H1 (cell line): ENCODE results near the gene LTBP3. TPM values are rescaled to one million over a fixed set of nuclear protein-coding genes. Genes with fewer than 3 reads are reported as not detected.
A peak's percentile ranks its signal among the peaks of the same experiment; 100 is the strongest.

Experiments used
- CTCF ChIA-PET: fragments of 300-600 bp; sonication (Branson Sonifier 250); formaldehyde crosslinking; loops from one replicate; lab custom pipeline; 2021; ENCODE audit not compliant: partially characterized antibody; lab: Charles Lee
- POLR2A ChIA-PET: fragments of 300-600 bp; sonication (Branson Sonifier 250); formaldehyde crosslinking; loops from one replicate; lab custom pipeline; 2021; ENCODE audit warnings: inconsistent platforms; ENCODE audit not compliant: partially characterized antibody; lab: Charles Lee
- DNase-seq, 2 experiments: peaks; one replicate each; pipeline versions ENCODE4 v3.0.0 to v3.0.0-alpha.2; 2010 to 2022; ENCODE audit warnings: low spot score in 2 of 2, low read depth in 1 of 2, mixed read lengths in 1 of 2
- FAIRE-seq: peaks from 2 replicates; lab custom pipeline; 2011; peaks lifted over from hg19 to GRCh38; lab: Jason Lieb, UNC
- H2AFZ ChIP-seq: 2 replicates; pipeline ENCODE4 v1.8.1; 2012; ENCODE audit warnings: low read length, inconsistent platforms
- H2AK5ac ChIP-seq: 2 replicates; pipeline ENCODE4 v1.6.1; 2013; ENCODE audit warnings: low read depth, low read length
- H2BK120ac ChIP-seq: replicated peaks from 2 replicates; pipeline ENCODE3; 2013; ENCODE audit warnings: low read depth, low read length, inconsistent platforms
- H2BK12ac ChIP-seq: 2 replicates; pipeline ENCODE4 v1.6.1; 2013; ENCODE audit warnings: low read depth, low read length
- H2BK15ac ChIP-seq: 2 replicates; pipeline ENCODE4 v1.6.1; 2013; ENCODE audit warnings: low read length
- H2BK20ac ChIP-seq: 2 replicates; pipeline ENCODE4 v1.6.1; 2013; ENCODE audit warnings: low read length
- H2BK5ac ChIP-seq: 2 replicates; pipeline ENCODE4 v1.6.1; 2013; ENCODE audit warnings: low read depth, low read length
- H3K14ac ChIP-seq: 2 replicates; pipeline ENCODE4 v1.6.1; 2013; ENCODE audit warnings: inconsistent platforms; ENCODE audit not compliant: insufficient read length
- H3K18ac ChIP-seq: 2 replicates; pipeline ENCODE4 v1.6.1; 2013; ENCODE audit warnings: low read length; ENCODE audit errors: extremely low read depth
- H3K23ac ChIP-seq: 2 replicates; pipeline ENCODE4 v1.6.1; 2013; ENCODE audit warnings: inconsistent platforms; ENCODE audit not compliant: insufficient read length
- H3K23me2 ChIP-seq: 2 replicates; pipeline ENCODE4 v1.6.1; 2013; ENCODE audit warnings: low read depth, low read length
- H3K27ac ChIP-seq: 2 replicates; pipeline ENCODE4 v1.6.1; 2011; ENCODE audit warnings: low read depth, low read length, inconsistent platforms
- H3K27me3 ChIP-seq, 4 experiments: replicated peaks in 1 of 4; 1 replicate in 1 of 4; 2 replicates in 3 of 4; pipeline versions ENCODE4 v1.6.1 to v1.8.1; 2011 to 2013; ENCODE audit warnings: low read length in 3 of 4, mild to moderate bottlenecking in 3 of 4, inconsistent platforms in 2 of 4, mixed read lengths in 2 of 4, moderate library complexity in 1 of 4; ENCODE audit not compliant: control insufficient read depth in 3 of 4, insufficient read depth in 3 of 4; ENCODE audit errors: extremely low read depth in 1 of 4
- H3K36me3 ChIP-seq, 4 experiments: 2 replicates each; pipeline versions ENCODE4 v1.6.1 to v1.8.1; 2011 to 2013; ENCODE audit warnings: mild to moderate bottlenecking in 4 of 4, low read length in 3 of 4, moderate library complexity in 2 of 4, control low read depth in 1 of 4, inconsistent platforms in 1 of 4; ENCODE audit not compliant: insufficient read depth in 4 of 4, control insufficient read depth in 2 of 4
- H3K4ac ChIP-seq: replicated peaks from 2 replicates; pipeline ENCODE3; 2013; ENCODE audit warnings: low read length, low read depth, mixed read lengths, inconsistent platforms; ENCODE audit not compliant: insufficient read length
- H3K4me1 ChIP-seq, 4 experiments: replicated peaks in 1 of 4; 1 replicate in 1 of 4; 2 replicates in 3 of 4; pipeline versions ENCODE4 v1.6.1 to v1.8.1; 2011 to 2013; ENCODE audit warnings: low read length in 3 of 4, inconsistent platforms in 2 of 4, mixed read lengths in 1 of 4; ENCODE audit not compliant: insufficient read depth in 4 of 4, control insufficient read depth in 3 of 4
- H3K4me2 ChIP-seq, 2 experiments: 2 replicates each; pipeline versions ENCODE4 v1.6.1 to v1.8.1; 2011 to 2013; ENCODE audit warnings: low read depth in 2 of 2, low read length in 2 of 2, control low read depth in 1 of 2, inconsistent platforms in 1 of 2, mild to moderate bottlenecking in 1 of 2; ENCODE audit not compliant: insufficient read depth in 1 of 2
- H3K4me3 ChIP-seq, 4 experiments: fragments of 200-600, 300-600 bp in 1 of 4; sonication (generic), shearing (Covaris generic), sonication (Bioruptor Twin) in 1 of 4; 2 replicates each; pipeline versions ENCODE4 v1.5.1 to v1.8.1; 2011 to 2016; ENCODE audit warnings: low read length in 4 of 4, low read depth in 3 of 4, control low read depth in 2 of 4, inconsistent platforms in 2 of 4, mild to moderate bottlenecking in 2 of 4, mixed read lengths in 1 of 4, moderate library complexity in 1 of 4; ENCODE audit not compliant: insufficient read depth in 2 of 4; ENCODE audit errors: extremely low read depth in 1 of 4
- H3K56ac ChIP-seq: replicated peaks from 2 replicates; pipeline ENCODE3; 2013; ENCODE audit warnings: low read depth, mild to moderate bottlenecking, mixed read lengths, low read length, inconsistent platforms; ENCODE audit not compliant: insufficient read length
- H3K79me1 ChIP-seq: 2 replicates; pipeline ENCODE4 v1.6.1; 2013; ENCODE audit warnings: low read depth, low read length, control low read depth
- H3K79me2 ChIP-seq, 2 experiments: 2 replicates each; pipeline versions ENCODE4 v1.6.1 to v1.8.1; 2012 to 2013; ENCODE audit warnings: low read length in 2 of 2, mild to moderate bottlenecking in 2 of 2, inconsistent platforms in 1 of 2; ENCODE audit not compliant: insufficient read depth in 2 of 2, control insufficient read depth in 1 of 2
- H3K9ac ChIP-seq, 4 experiments: replicated peaks in 1 of 4; 1 replicate in 1 of 4; 2 replicates in 3 of 4; pipeline versions ENCODE4 v1.6.1 to v1.8.1; 2011 to 2013; ENCODE audit warnings: low read depth in 3 of 4, low read length in 3 of 4, control low read depth in 2 of 4, mild to moderate bottlenecking in 2 of 4, moderate library complexity in 2 of 4, inconsistent platforms in 1 of 4; ENCODE audit errors: extremely low read depth in 1 of 4
- H3K9me3 ChIP-seq, 2 experiments: 2 replicates each; pipeline versions ENCODE4 v1.6.1 to v1.8.1; 2012 to 2013; ENCODE audit warnings: mild to moderate bottlenecking in 2 of 2, moderate library complexity in 2 of 2, control low read depth in 1 of 2, inconsistent platforms in 1 of 2, low read depth in 1 of 2, low read length in 1 of 2, mixed read lengths in 1 of 2; ENCODE audit not compliant: insufficient read depth in 2 of 2
- H4K20me1 ChIP-seq, 2 experiments: replicated peaks in 1 of 2; 2 replicates each; pipeline versions ENCODE3 to v1.8.1; 2011 to 2013; ENCODE audit warnings: inconsistent platforms in 2 of 2, low read length in 2 of 2, mild to moderate bottlenecking in 1 of 2; ENCODE audit not compliant: insufficient read depth in 2 of 2, control insufficient read depth in 1 of 2
- H4K5ac ChIP-seq: 2 replicates; pipeline ENCODE4 v1.6.1; 2013; ENCODE audit warnings: low read length, low read depth, mixed read lengths, inconsistent platforms; ENCODE audit not compliant: insufficient read length
- H4K8ac ChIP-seq: 2 replicates; pipeline ENCODE4 v1.8.0; 2013; ENCODE audit warnings: mild to moderate bottlenecking, moderate library complexity, low read length, inconsistent platforms; ENCODE audit not compliant: insufficient read depth; ENCODE audit errors: extremely low read depth
- H4K91ac ChIP-seq: replicated peaks from 2 replicates; pipeline ENCODE3; 2013; ENCODE audit warnings: low read length, mixed read lengths, inconsistent platforms; ENCODE audit not compliant: insufficient read length
- NRF1 ChIP-seq: IDR thresholded peaks from 2 replicates; pipeline ENCODE4 v1.6.1; 2011; ENCODE audit warnings: mild to moderate bottlenecking, low read depth, low read length, improper control_type of control experiment
- POLR2A ChIP-seq, 2 experiments: IDR thresholded peaks; 1 replicate in 1 of 2; 2 replicates in 1 of 2; pipeline ENCODE4 v1.6.1; 2011; ENCODE audit warnings: low read depth in 2 of 2, low read length in 2 of 2, mild to moderate bottlenecking in 2 of 2; ENCODE audit errors: control extremely low read depth in 1 of 2
- POLR2AphosphoS5 ChIP-seq: IDR thresholded peaks from 2 replicates; pipeline ENCODE4 v1.6.1; 2011; ENCODE audit warnings: low read depth, low read length
- RFX5 ChIP-seq: IDR thresholded peaks from 2 replicates; pipeline ENCODE4 v1.6.1; 2011; ENCODE audit warnings: low read depth, low read length, improper control_type of control experiment, borderline replicate concordance
- SIRT6 ChIP-seq: IDR thresholded peaks from one replicate; pipeline ENCODE4 v1.7.1; 2012; ENCODE audit warnings: low read length, inconsistent platforms
- WGBS, 2 experiments: shearing (Covaris generic) in 1 of 2; methylation state at CpG; one replicate each; pipeline versions ENCODE4 v1.1.6 to v1.1.7; 2013 to 2015; ENCODE audit warnings: low lambda C conversion rate in 2 of 2, mixed read lengths in 2 of 2, inconsistent platforms in 1 of 2, low coverage in 1 of 2, missing lambda C conversion rate in 1 of 2; ENCODE audit not compliant: insufficient replicate concordance in 2 of 2, insufficient coverage in 1 of 2, insufficient read length in 1 of 2; ENCODE audit errors: extremely low coverage in 1 of 2, missing lambda C conversion rate in 1 of 2; 5-methylcytosine and 5-hydroxymethylcytosine counted together
- polyA plus RNA-seq, 7 experiments: library from polyadenylated mRNA; depleted of rRNA in 3 of 7; stranded (reverse) in 5 of 7; unstranded in 2 of 7; fragments of >200 nt in 5 of 7; fragments of 200-250 nt in 2 of 7; gene quantifications; 1 replicate in 5 of 7; 2 replicates in 1 of 7; 4 replicates in 1 of 7; pipeline versions ENCODE4 v1.2.1 to v1.2.3, GENCODE V29; 2011 to 2013; ENCODE audit warnings: missing spikeins in 2 of 7, mixed read lengths in 2 of 7
- total RNA-seq: library from RNA; stranded (reverse); fragmentation: NEBNext Ultra II Directional; extraction: Animal tissue kit (Norgen Biotek cat#: 25700); gene quantifications from 2 replicates; pipeline ENCODE4 v1.2.1, GENCODE V29; 2021

Gene LTBP3
- total and polyA plus RNA-seq, 2 of the 8 experiments (the other 6 are each of a cell fraction or from before 2014, with no cell fraction given), result 12.8 to 17.8 TPM

DNA sequence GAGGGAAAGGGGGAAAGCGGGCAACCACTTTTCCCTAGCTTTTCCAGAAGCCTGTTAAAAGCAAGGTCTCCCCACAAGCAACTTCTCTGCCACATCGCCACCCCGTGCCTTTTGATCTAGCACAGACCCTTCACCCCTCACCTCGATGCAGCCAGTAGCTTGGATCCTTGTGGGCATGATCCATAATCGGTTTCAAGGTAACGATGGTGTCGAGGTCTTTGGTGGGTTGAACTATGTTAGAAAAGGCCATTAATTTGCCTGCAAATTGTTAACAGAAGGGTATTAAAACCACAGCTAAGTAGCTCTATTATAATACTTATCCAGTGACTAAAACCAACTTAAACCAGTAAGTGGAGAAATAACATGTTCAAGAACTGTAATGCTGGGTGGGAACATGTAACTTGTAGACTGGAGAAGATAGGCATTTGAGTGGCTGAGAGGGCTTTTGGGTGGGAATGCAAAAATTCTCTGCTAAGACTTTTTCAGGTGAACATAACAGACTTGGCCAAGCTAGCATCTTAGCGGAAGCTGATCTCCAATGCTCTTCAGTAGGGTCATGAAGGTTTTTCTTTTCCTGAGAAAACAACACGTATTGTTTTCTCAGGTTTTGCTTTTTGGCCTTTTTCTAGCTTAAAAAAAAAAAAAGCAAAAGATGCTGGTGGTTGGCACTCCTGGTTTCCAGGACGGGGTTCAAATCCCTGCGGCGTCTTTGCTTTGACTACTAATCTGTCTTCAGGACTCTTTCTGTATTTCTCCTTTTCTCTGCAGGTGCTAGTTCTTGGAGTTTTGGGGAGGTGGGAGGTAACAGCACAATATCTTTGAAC lies 52.5 kb downstream of the LTBP3 start:
- Histone ChIP-seq H3K9ac (peak overlapping the region in 1 of 4 experiments; percentile 40; a peak in 1 of 7 replicates), H4K8ac (no peak overlapping the region), H2BK15ac (no peak overlapping the region), H3K23me2 (no peaks in the 10 kb centered on the region; the same call in 1 of the 2 replicates), H3K4me2 (peak overlapping the region; percentile 75 to 90; a peak in 3 of 4 replicates), H3K36me3 (peaks cover 39 to 61% (median 52%) of the 10 kb centered on the region in 4 experiments), H3K18ac (no peak overlapping the region), H3K27me3 (no peaks in the 10 kb centered on the region), H2BK12ac (no peak overlapping the region), H3K56ac (no peak overlapping the region)
- no peak for FAIRE-seq
- no peak for DNase-seq
- WGBS, 2 experiments, result 93% methylated on average over 11 of the region's 12 CpGs; no CpG with 5 or more reads in 1 of the 2 experiments
- TF ChIP-seq NRF1, result peak; percentile 10; the same call in 1 of the 2 replicates
- TF ChIP-seq RFX5, result no peak
- peak; percentile 93 for TF ChIP-seq POLR2AphosphoS5
- peak; percentile 92 for TF ChIP-seq SIRT6
- peak; percentile 85 for TF ChIP-seq POLR2A (IDR thresholded peaks at IDR 0.05; ENCODE audit: control extremely low read depth in 1 of 2, low read depth in 2 of 2, low read length in 2 of 2)
- TF ChIP-seq, all 59 proteins: peak for 4
- no peak overlapping the region for H3K4ac ChIP-seq
- no peak overlapping the region for H3K27ac ChIP-seq
- H3K23ac ChIP-seq, result no peak overlapping the region
- H4K20me1 ChIP-seq, result peaks cover 39 to 47% of the 10 kb centered on the region in 2 experiments
- H3K14ac ChIP-seq, result no peak overlapping the region
- H2BK20ac ChIP-seq, result no peak overlapping the region
- H3K9me3 ChIP-seq, result no peaks in the 10 kb centered on the region
- ChIA-PET POLR2A (interaction anchor here (0.6 to 29.8 kb wide), 44 partner anchors 3 to 591 kb away, joined by 3 to 1569 read pairs (median 6); partner anchors contain the start of genes DPF2, FIBP, FRMD8 and MALAT1), CTCF (interaction anchor here (0.9 to 29.0 kb wide), 10 partner anchors 11 to 139 kb away, joined by 3 to 809 read pairs (median 3); partner anchors contain the start of gene MALAT1)
- H3K79me1 ChIP-seq, result no peaks in the 10 kb centered on the region
- no peak overlapping the region for H2AK5ac ChIP-seq
- H3K4me1 ChIP-seq, result peaks cover 0 to 7% (median 3%) of the 10 kb centered on the region in 4 experiments; a peak in 4 of 7 replicates
- peak overlapping the region in 2 of 4 experiments; percentile 97 to 100; a peak in 5 of 8 replicates for H3K4me3 ChIP-seq
- H3K79me2 ChIP-seq, result peaks cover 41 to 57% of the 10 kb centered on the region in 2 experiments
- H4K91ac ChIP-seq, result no peak overlapping the region
- H2AFZ ChIP-seq, result no peak overlapping the region
- H4K5ac ChIP-seq, result no peak overlapping the region
- no peak overlapping the region for H2BK120ac ChIP-seq
- H2BK5ac ChIP-seq, result no peak overlapping the region
